Prostate gland (tissue), 2 donors: ENCODE results near the gene CDH13.

ENCODE experiments used
- CTCF ChIP-seq, 4 experiments: fragments of 200-600 bp in 2 of 4; fragments of 450-650 bp in 2 of 4; sonication (generic) in 2 of 4; IDR thresholded peaks; 1 replicate in 3 of 4; 2 replicates in 1 of 4; pipeline ENCODE4 v1.5.1; 2016 to 2019; ENCODE audit warnings: antibody characterized with exemption in 4 of 4, mild to moderate bottlenecking in 2 of 4, moderate library complexity in 2 of 4
- POLR2A ChIP-seq: fragments of 450-650 bp; IDR thresholded peaks from one replicate; pipeline ENCODE4 v1.6.1; 2016; ENCODE audit warnings: antibody characterized with exemption, mild to moderate bottlenecking

- no peak for TF ChIP-seq CTCF (IDR thresholded peaks at IDR 0.05)
- no peak for TF ChIP-seq POLR2A
Measured at GRCh38 chr16:83113811-83114210, 487.0 kb downstream of the CDH13 start.
